Measurements from ENCODE around the gene SLC2A9. TPM values are rescaled to one million over a fixed set of nuclear protein-coding genes. Genes with fewer than 3 reads are reported as not detected.

SLC2A9 gene
- total RNA-seq (2021; ENCODE audit: unreplicated experiment) (3.5 TPM), Bru-seq, nascent RNA (percentile 36 among the genes with signal in this experiment), BruChase-seq, experiment 1, labeled RNA remaining after a 2-hour chase (percentile 34 among the genes with signal in this experiment), BruChase-seq, experiment 2, labeled RNA remaining after a 6-hour chase (percentile 33 among the genes with signal in this experiment)
- polyA plus RNA-seq (2012; ENCODE audit: insufficient read length), result 3.5 TPM
- long read RNA-seq, partial matches to known transcripts, result 1 of 4 reads
- long read RNA-seq, other reads (novel, unspliced or antisense), result 3 of 4 reads

- no peak for TF ChIP-seq POLR2AphosphoS5 (IDR thresholded peaks at IDR 0.05; ENCODE audit: low read depth, low read length)
- TF ChIP-seq REST (IDR thresholded peaks at IDR 0.05; ENCODE audit: insufficient read depth in 1 of 2, low read depth in 2 of 2, low read length in 1 of 2), result no peak
- no peak for TF ChIP-seq TCF7L2 (IDR thresholded peaks at IDR 0.05; ENCODE audit: low read depth, low read length)
- no peak for TF ChIP-seq SIN3A (IDR thresholded peaks at IDR 0.05; ENCODE audit: borderline replicate concordance, insufficient read depth, low read depth, low read length)
- TF ChIP-seq CTCF (IDR thresholded peaks at IDR 0.05), result no peak
- DNase-seq (ENCODE audit: low read depth, low spot score) (no peak), ATAC-seq (no peak)
- H3K27ac ChIP-seq (ENCODE audit: low read length), result no peak within 1 kb of the TSS
- no peaks in the 10 kb centered on the region for H3K27me3 ChIP-seq (ENCODE audit: control insufficient read depth, insufficient read depth, low read length)
- POLR2A ChIA-PET, result no interaction called here
- no peaks in the 10 kb centered on the region for H3K36me3 ChIP-seq (ENCODE audit: control insufficient read depth, insufficient read depth, low read length)
- intact Hi-C loops (cut with micrococcal nuclease; ENCODE audit: unreplicated experiment) (no loop called here), in situ Hi-C loops (cut with HindIII; ENCODE audit: low pct_unique_long_range_greater_than_20kb, low sequenced_read_pairs) (no loop called here)
- no peak within 1 kb of the TSS for H3K4me3 ChIP-seq (ENCODE audit: low read depth in 2 of 2, low read length in 2 of 2)
- no peaks in the 10 kb centered on the region for H3K9me3 ChIP-seq (ENCODE audit: control insufficient read depth, insufficient read depth, low read depth, low read length)
- CTCF ChIA-PET, result interaction anchor here (0.7 kb wide), 1 partner anchor 107 kb away, joined by 3 read pairs; no protein-coding TSS in a partner anchor
- BruUV-seq (replicated peaks), result no TSS peak
- no peaks in the 10 kb centered on the region for H3K4me1 ChIP-seq (ENCODE audit: control insufficient read depth, insufficient read depth, low read length)
Measured at GRCh38 chr4:10020871-10021652, at the start of gene SLC2A9. Gene SLC2A9, minus strand, starts transcription at chr4:10021497. Its CDS starts 68 bp downstream, at chr4:10021429.

GRCh38 chr4:10069075-10069642 is 47.9 kb upstream of the SLC2A9 start:
- BruUV-seq (replicated peaks), result no TSS peak
- TF ChIP-seq TCF7L2 (IDR thresholded peaks at IDR 0.05; ENCODE audit: low read depth, low read length), result no peak
- no peak for TF ChIP-seq SIN3A (IDR thresholded peaks at IDR 0.05; ENCODE audit: borderline replicate concordance, insufficient read depth, low read depth, low read length)
- TF ChIP-seq REST (IDR thresholded peaks at IDR 0.05; ENCODE audit: insufficient read depth in 1 of 2, low read depth in 2 of 2, low read length in 1 of 2), result no peak
- no peak for TF ChIP-seq POLR2AphosphoS5 (IDR thresholded peaks at IDR 0.05; ENCODE audit: low read depth, low read length)
- no peak for TF ChIP-seq CTCF (IDR thresholded peaks at IDR 0.05)
- no peaks in the 10 kb centered on the region for H3K4me1 ChIP-seq (ENCODE audit: control insufficient read depth, insufficient read depth, low read length)
- H3K36me3 ChIP-seq (ENCODE audit: control insufficient read depth, insufficient read depth, low read length), result no peaks in the 10 kb centered on the region; the same call in 1 of the 2 replicates
- intact Hi-C loops (cut with micrococcal nuclease; ENCODE audit: unreplicated experiment), result no loop called here
- in situ Hi-C loops (cut with HindIII; ENCODE audit: low pct_unique_long_range_greater_than_20kb, low sequenced_read_pairs), result no loop called here
- ChIA-PET CTCF (no interaction called here), POLR2A (no interaction called here)
- ATAC-seq, result no peak
- DNase-seq (ENCODE audit: low read depth, low spot score), result no peak
- H3K4me3 ChIP-seq (ENCODE audit: low read depth in 2 of 2, low read length in 2 of 2), result no peak overlapping the region
- no peak overlapping the region for H3K27ac ChIP-seq (ENCODE audit: low read length)
- H3K27me3 ChIP-seq (ENCODE audit: control insufficient read depth, insufficient read depth, low read length), result no peaks in the 10 kb centered on the region
- no peaks in the 10 kb centered on the region for H3K9me3 ChIP-seq (ENCODE audit: control insufficient read depth, insufficient read depth, low read depth, low read length)

Data from Panc1 (cell line).